HCT116 (cell line): ENCODE data around the gene BFSP1. TPM values are rescaled to one million over a fixed set of nuclear protein-coding genes. Genes with fewer than 3 reads are reported as not detected.
A peak's percentile ranks its signal among the peaks of the same experiment; 100 is the strongest.

Source experiments
- ATAC-seq: fragments of 200-7000 bp; cut with Tn5 transposase; 2 replicates; pipeline ENCODE4 v1.9.1; 2020; ENCODE audit warnings: mild to moderate bottlenecking, moderate library complexity
- BruUV-seq: library from RNA; stranded (reverse); fragments of 400-500 nt; replicated peaks from 2 replicates; lab custom pipeline; 2021; lab: Mats Ljungman, UMichigan
- CTCF ChIA-PET: fragments of 300-600 bp; sonication (Branson Sonifier 250); formaldehyde crosslinking; loops from one replicate; lab custom pipeline; 2021; ENCODE audit warnings: antibody characterized with exemption; lab: Charles Lee
- POLR2A ChIA-PET: fragments of 300-600, 350-600 bp; sonication (Branson Sonifier 250); formaldehyde crosslinking; loops from one replicate; lab custom pipeline; 2021; ENCODE audit warnings: antibody characterized with exemption; lab: Charles Lee
- RAD21 ChIA-PET, 2 experiments: fragments of 300-600 bp; sonication (Branson Sonifier 250); formaldehyde crosslinking; loops; one replicate each; lab custom pipeline; 2023; ENCODE audit warnings: low total read pairs in 2 of 2; ENCODE audit not compliant: uncharacterized antibody in 2 of 2, unreplicated experiment in 2 of 2, low non-redundant PET in 1 of 2; lab: Charles Lee
- DNase-seq: peaks from one replicate; pipeline ENCODE4 v3.0.0-alpha.2; 2010; ENCODE audit warnings: low read depth, low spot score
- H2AFZ ChIP-seq: fragments of 200-600 bp; shearing (Covaris generic), sonication (generic); 2 replicates; pipeline ENCODE4 v1.6.1; 2017; ENCODE audit warnings: low read depth, mixed run types, mixed read lengths, antibody characterized with exemption, low read length; ENCODE audit not compliant: poor library complexity, severe bottlenecking
- H3K27ac ChIP-seq: 2 replicates; pipeline ENCODE4 v1.5.1; 2012; ENCODE audit warnings: low read depth, low read length
- H3K27me3 ChIP-seq: fragments of 200-600 bp; sonication (generic); 2 replicates; pipeline ENCODE4 v1.6.1; 2016; ENCODE audit warnings: mixed run types, low read length, mixed read lengths; ENCODE audit not compliant: insufficient read depth
- H3K36me3 ChIP-seq, 2 experiments: fragments of 200-500 bp in 1 of 2; fragments of 200-600 bp in 1 of 2; sonication (Bioruptor generic) in 1 of 2; sonication (generic) in 1 of 2; 2 replicates each; pipeline versions ENCODE4 v1.5.1 to v1.6.1; 2014 to 2016; ENCODE audit warnings: low read length in 2 of 2, inconsistent platforms in 1 of 2, mixed read lengths in 1 of 2, mixed run types in 1 of 2; ENCODE audit not compliant: insufficient read depth in 2 of 2, control insufficient read depth in 1 of 2
- H3K4me1 ChIP-seq, 2 experiments: fragments of 200-600 bp in 1 of 2; sonication (generic) in 1 of 2; 2 replicates each; pipeline versions ENCODE4 v1.5.1 to v1.6.1; 2012 to 2017; ENCODE audit warnings: low read length in 2 of 2, inconsistent platforms in 1 of 2, mild to moderate bottlenecking in 1 of 2, mixed read lengths in 1 of 2, mixed run types in 1 of 2, moderate library complexity in 1 of 2; ENCODE audit not compliant: insufficient read depth in 2 of 2, control insufficient read depth in 1 of 2
- H3K4me2 ChIP-seq: fragments of 200-600 bp; sonication (generic); 2 replicates; pipeline ENCODE4 v1.6.1; 2017; ENCODE audit warnings: mixed run types, low read length, mixed read lengths
- H3K4me3 ChIP-seq, 2 experiments: fragments of 200-600 bp in 1 of 2; sonication (generic) in 1 of 2; replicated peaks in 1 of 2; 2 replicates each; pipeline ENCODE4 v1.5.1; 2011 to 2016; ENCODE audit warnings: low read length in 2 of 2, control low read depth in 1 of 2, low read depth in 1 of 2, mild to moderate bottlenecking in 1 of 2, mixed read lengths in 1 of 2, mixed run types in 1 of 2
- H3K79me2 ChIP-seq: fragments of 200-600 bp; sonication (generic); 2 replicates; pipeline ENCODE4 v1.6.1; 2017; ENCODE audit warnings: mild to moderate bottlenecking, mixed run types, low read length, moderate library complexity, mixed read lengths; ENCODE audit not compliant: insufficient read depth
- H3K9ac ChIP-seq: fragments of 200-600 bp; sonication (generic); 2 replicates; pipeline ENCODE4 v1.6.1; 2016; ENCODE audit warnings: low read length, mixed read lengths
- H3K9me2 ChIP-seq: fragments of 200-600 bp; sonication (generic), shearing (Covaris generic); 2 replicates; pipeline ENCODE4 v1.6.1; 2017; ENCODE audit warnings: mixed run types, mild to moderate bottlenecking, moderate library complexity; ENCODE audit not compliant: insufficient read depth
- H3K9me3 ChIP-seq, 2 experiments: fragments of 200-500 bp in 1 of 2; fragments of 200-600 bp in 1 of 2; sonication (Bioruptor generic) in 1 of 2; sonication (generic) in 1 of 2; 2 replicates each; pipeline ENCODE4 v1.6.1; 2014 to 2017; ENCODE audit warnings: low read length in 2 of 2, mixed read lengths in 2 of 2, inconsistent platforms in 1 of 2, low read depth in 1 of 2, mild to moderate bottlenecking in 1 of 2, mixed run types in 1 of 2, moderate library complexity in 1 of 2; ENCODE audit not compliant: control insufficient read depth in 1 of 2, insufficient read depth in 1 of 2
- H4K20me1 ChIP-seq: fragments of 200-600 bp; sonication (generic), shearing (Covaris generic); 2 replicates; pipeline ENCODE4 v1.6.1; 2017; ENCODE audit warnings: mixed run types, mild to moderate bottlenecking, moderate library complexity; ENCODE audit not compliant: insufficient read depth
- CEBPB ChIP-seq: IDR thresholded peaks from 2 replicates; pipeline ENCODE4 v1.6.1; 2012; ENCODE audit warnings: low read depth
- CTCF ChIP-seq, 3 experiments: fragments of 200-600 bp in 1 of 3; sonication (generic) in 1 of 3; IDR thresholded peaks in 2 of 3; conservative IDR thresholded peaks in 1 of 3; 2 replicates each; pipeline ENCODE4 v1.5.1; 2012 to 2017; ENCODE audit warnings: low read depth in 2 of 3, low read length in 2 of 3, antibody characterized with exemption in 1 of 3, borderline replicate concordance in 1 of 3, control low read depth in 1 of 3, mild to moderate bottlenecking in 1 of 3, mixed read lengths in 1 of 3, mixed run types in 1 of 3, moderate library complexity in 1 of 3; ENCODE audit not compliant: insufficient read depth in 1 of 3
- EGR1 ChIP-seq: IDR thresholded peaks from 2 replicates; pipeline ENCODE4 v1.6.1; 2012; ENCODE audit warnings: low read depth
- EZH2 ChIP-seq: fragments of 200-600 bp; sonication (generic); IDR thresholded peaks from 2 replicates; pipeline ENCODE4 v1.6.1; 2017; ENCODE audit warnings: antibody characterized with exemption, mixed run types
- FOSL1 ChIP-seq: IDR thresholded peaks from 2 replicates; pipeline ENCODE4 v1.6.1; 2012; ENCODE audit warnings: low read depth
- JUND ChIP-seq: IDR thresholded peaks from 2 replicates; pipeline ENCODE4 v1.6.1; 2012
- POLR2A ChIP-seq: IDR thresholded peaks from 2 replicates; pipeline ENCODE4 v1.7.0; 2011; ENCODE audit warnings: borderline replicate concordance; ENCODE audit not compliant: insufficient read depth, insufficient read length; ENCODE audit errors: extremely low read depth
- POLR2AphosphoS5 ChIP-seq: IDR thresholded peaks from 2 replicates; pipeline ENCODE4 v1.6.1; 2011; ENCODE audit warnings: mild to moderate bottlenecking, low read depth, low read length, moderate library complexity
- RAD21 ChIP-seq: IDR thresholded peaks from 2 replicates; pipeline ENCODE4 v1.6.1; 2012; ENCODE audit warnings: low read depth, mild to moderate bottlenecking
- REST ChIP-seq: IDR thresholded peaks from 2 replicates; pipeline ENCODE4 v1.6.1; 2012; ENCODE audit warnings: low read depth
- SIN3A ChIP-seq: IDR thresholded peaks from 2 replicates; pipeline ENCODE4 v1.6.1; 2012; ENCODE audit warnings: low read depth
- SP1 ChIP-seq: IDR thresholded peaks from 2 replicates; pipeline ENCODE4 v1.6.1; 2012; ENCODE audit warnings: low read depth
- SRF ChIP-seq: IDR thresholded peaks from 2 replicates; pipeline ENCODE4 v1.6.1; 2012; ENCODE audit warnings: low read depth
- YY1 ChIP-seq: IDR thresholded peaks from 2 replicates; pipeline ENCODE4 v1.6.1; 2011; ENCODE audit warnings: low read length, low read depth, moderate library complexity, mild to moderate bottlenecking; ENCODE audit not compliant: insufficient replicate concordance; ENCODE audit errors: extremely low read depth
- ZBTB33 ChIP-seq: IDR thresholded peaks from 2 replicates; pipeline ENCODE4 v1.6.1; 2011; ENCODE audit warnings: mild to moderate bottlenecking, low read length, moderate library complexity; ENCODE audit not compliant: insufficient replicate concordance; ENCODE audit errors: extremely low read depth
- ZFX ChIP-seq: fragments of 450-650 bp; IDR thresholded peaks from 2 replicates; pipeline ENCODE4 v1.6.1; 2017
- ZNF274 ChIP-seq: fragments of 200-500 bp; sonication (Bioruptor generic); IDR thresholded peaks from 2 replicates; pipeline ENCODE4 v1.6.1; 2014; ENCODE audit warnings: mild to moderate bottlenecking, low read depth, low read length, inconsistent platforms
- intact Hi-C: fragments of 100-400 bp; cut with micrococcal nuclease; formaldehyde crosslinking; loops from 2 replicates; pipeline ENCODE4 v1.10.0; 2022
- total RNA-seq: library from RNA; stranded (reverse); gene quantifications from one replicate; pipeline ENCODE4 v1.2.1, GENCODE V29; 2021; ENCODE audit not compliant: unreplicated experiment
- TF ChIP-seq, protein P1 (sequence below): IDR thresholded peaks from 2 replicates; pipeline ENCODE4 v1.6.1; 2012
- TF ChIP-seq, protein P2 (sequence below): IDR thresholded peaks from 2 replicates; pipeline ENCODE4 v1.6.1; 2012

BFSP1 gene
- total RNA-seq, 1 experiment from 2014 or later, result 8.8 TPM

- TF ChIP-seq CTCF (IDR thresholded peaks at IDR 0.05 in 2 of 3, conservative IDR thresholded peaks at IDR 0.05 in 1 of 3; ENCODE audit: borderline replicate concordance in 1 of 3, insufficient read depth in 1 of 3, low read depth in 2 of 3, low read length in 2 of 3) (no peak), ZNF274 (no peak), POLR2AphosphoS5 (no peak), EGR1 (no peak), SP1 (no peak), EZH2 (no peak)
- TF ChIP-seq, protein P1, sequence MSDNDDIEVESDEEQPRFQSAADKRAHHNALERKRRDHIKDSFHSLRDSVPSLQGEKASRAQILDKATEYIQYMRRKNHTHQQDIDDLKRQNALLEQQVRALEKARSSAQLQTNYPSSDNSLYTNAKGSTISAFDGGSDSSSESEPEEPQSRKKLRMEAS, result no peak
Observed at GRCh38 chr20:17541596-17541995, 10.4 kb upstream of the BFSP1 start (continued).

DNA sequence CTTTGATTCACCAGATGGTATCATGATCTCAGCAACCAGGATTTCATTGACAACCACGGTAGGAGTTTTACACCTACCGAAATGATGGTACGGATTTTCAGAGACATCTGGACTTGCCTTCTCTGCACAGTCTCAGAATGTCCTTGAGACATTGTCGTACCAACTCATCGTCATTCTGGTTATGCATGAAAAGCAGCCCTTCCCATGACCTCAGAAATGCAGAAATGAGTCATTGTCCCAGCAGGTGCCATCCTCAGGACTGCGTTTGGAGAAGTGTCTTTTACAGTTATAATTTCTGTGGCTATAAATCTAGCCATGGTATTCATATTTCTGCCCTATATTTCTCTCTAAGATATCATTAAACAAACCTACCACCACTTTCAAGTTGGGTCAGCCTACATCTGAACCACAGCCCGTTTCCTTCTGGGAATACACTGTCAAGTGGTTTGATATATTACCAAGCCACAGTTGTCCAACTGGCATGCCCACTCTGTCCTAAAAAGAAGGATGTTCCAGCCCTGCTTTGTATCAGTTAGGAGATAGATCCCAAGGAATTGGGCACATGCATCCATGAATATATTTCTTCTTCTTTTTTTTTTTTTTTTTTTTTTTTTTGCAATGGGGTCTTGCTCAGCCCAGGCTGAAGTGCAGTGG, 7.5 kb upstream of the BFSP1 start:
- CTCF ChIA-PET, result interaction anchor here (1.2 kb wide), 1 partner anchor 116 kb away, joined by 4 read pairs; no protein-coding TSS in a partner anchor
- intact Hi-C loops, result loop anchor here (5.0 to 10.0 kb wide), 2 partner anchors 399 to 456 kb away; no protein-coding TSS in a partner anchor
- no peak for TF ChIP-seq ZBTB33
- TF ChIP-seq RAD21, result 0 out of 2 replicates have a peak, but pooled peaks have one; percentile 16
- peak; percentile 61 for TF ChIP-seq JUND
- no peak for TF ChIP-seq YY1
- TF ChIP-seq SRF, result no peak
- TF ChIP-seq FOSL1, result peak; percentile 82
- TF ChIP-seq POLR2A, result no peak
- TF ChIP-seq ZFX, result no peak
- TF ChIP-seq, protein P2, sequence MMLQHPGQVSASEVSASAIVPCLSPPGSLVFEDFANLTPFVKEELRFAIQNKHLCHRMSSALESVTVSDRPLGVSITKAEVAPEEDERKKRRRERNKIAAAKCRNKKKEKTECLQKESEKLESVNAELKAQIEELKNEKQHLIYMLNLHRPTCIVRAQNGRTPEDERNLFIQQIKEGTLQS, result no peak
- TF ChIP-seq REST, result no peak
- no peak for TF ChIP-seq SIN3A
- no peak for TF ChIP-seq CEBPB

More for the DNA sequence above, 7.5 kb upstream of the BFSP1 start:
- peak overlapping the region; percentile 51 for H3K4me2 ChIP-seq
- H3K9ac ChIP-seq, result no peak overlapping the region
- BruUV-seq, result no TSS peak
- POLR2A ChIA-PET, result no interaction called here
- no peaks in the 10 kb centered on the region for H3K36me3 ChIP-seq
- H3K79me2 ChIP-seq, result no peaks in the 10 kb centered on the region
- peak overlapping the region; percentile 6; the same call in 1 of the 2 replicates for H3K27ac ChIP-seq
- H4K20me1 ChIP-seq, result no peaks in the 10 kb centered on the region
- H2AFZ ChIP-seq, result no peak overlapping the region
- RAD21 ChIA-PET, result no interaction called here
- no peak overlapping the region for H3K4me3 ChIP-seq
- H3K9me2 ChIP-seq, result no peaks in the 10 kb centered on the region
- H3K9me3 ChIP-seq, result no peaks in the 10 kb centered on the region
- ATAC-seq (peak; percentile 58), DNase-seq (no peak)
- H3K4me1 ChIP-seq, result peaks cover 25 to 36% of the 10 kb centered on the region in 2 experiments
- no peaks in the 10 kb centered on the region for H3K27me3 ChIP-seq
